Activated CD4-positive, CD25-positive, alpha-beta regulatory T cell treated with anti-CD3 and anti-CD28 coated beads, Interleukin-2, amount 50 U/mL, for 24 hours (primary cell): ENCODE measurements around the gene TIAM1.
A peak's percentile ranks its signal among the peaks of the same experiment; 100 is the strongest.

Source experiments
- ATAC-seq, 2 donors: fragments of 150-1000 bp; cut with Tn5 transposase; one replicate each; pipeline ENCODE4 v1.10.0; 2021; ENCODE audit warnings: mild to moderate bottlenecking in 1 of 2, moderate library complexity in 1 of 2

The TIAM1 gene

GRCh38 chr21:31282095-31282709, 61.9 kb downstream of the TIAM1 start:
- ATAC-seq = no peak

GRCh38 chr21:31281561-31281960, 62.5 kb downstream of the TIAM1 start:
- ATAC-seq = no peak

- no peak for ATAC-seq
These were observed 64.1 kb downstream of the TIAM1 start for GRCh38 chr21:31279986-31280385.

- ATAC-seq = no peak
These were observed 64.8 kb downstream of the TIAM1 start for GRCh38 chr21:31279214-31279613.

- no peak for ATAC-seq
These were observed 65.4 kb downstream of the TIAM1 start for GRCh38 chr21:31278511-31279130.

- no peak for ATAC-seq
These were observed 67.4 kb downstream of the TIAM1 start for GRCh38 chr21:31276663-31277062.

- ATAC-seq = no peak
These were observed 68.2 kb downstream of the TIAM1 start for GRCh38 chr21:31275901-31276300.

- peak in 1 of 2 donors; percentile 33 for ATAC-seq
These were observed 70.8 kb downstream of the TIAM1 start for GRCh38 chr21:31273278-31273677.

- ATAC-seq = no peak
These were observed 76.0 kb downstream of the TIAM1 start for GRCh38 chr21:31268090-31268489.

GRCh38 chr21:31267644-31268043, 76.4 kb downstream of the TIAM1 start:
- ATAC-seq = no peak

GRCh38 chr21:31266241-31266640, 77.8 kb downstream of the TIAM1 start:
- ATAC-seq = no peak

GRCh38 chr21:31265366-31266013, 78.6 kb downstream of the TIAM1 start:
- no peak for ATAC-seq

GRCh38 chr21:31264574-31264973, 79.5 kb downstream of the TIAM1 start:
- ATAC-seq = no peak

GRCh38 chr21:31262728-31263127, 81.3 kb downstream of the TIAM1 start:
- ATAC-seq = no peak

GRCh38 chr21:31261759-31262158, 82.3 kb downstream of the TIAM1 start:
- ATAC-seq = no peak

- ATAC-seq = no peak
These were observed 83.3 kb downstream of the TIAM1 start for GRCh38 chr21:31260790-31261189.

GRCh38 chr21:31258073-31258472, 86.0 kb downstream of the TIAM1 start:
- no peak for ATAC-seq

- no peak for ATAC-seq
These were observed 86.8 kb downstream of the TIAM1 start for GRCh38 chr21:31257265-31257664.

- ATAC-seq = no peak
These were observed 88.2 kb downstream of the TIAM1 start for GRCh38 chr21:31255896-31256295.

- ATAC-seq = no peak
These were observed 89.0 kb downstream of the TIAM1 start for GRCh38 chr21:31255036-31255435.

GRCh38 chr21:31254131-31254530, 89.9 kb downstream of the TIAM1 start:
- no peak for ATAC-seq

- no peak for ATAC-seq
These were observed 90.4 kb downstream of the TIAM1 start for GRCh38 chr21:31253684-31254083.

- no peak for ATAC-seq
These were observed 91.5 kb downstream of the TIAM1 start for GRCh38 chr21:31252611-31253010.

GRCh38 chr21:31252091-31252490, 92.0 kb downstream of the TIAM1 start:
- no peak for ATAC-seq
